Left ventricle myocardium inferior (tissue), 1 donor: ENCODE data around the gene CACNB2. TPM values are rescaled to one million over a fixed set of nuclear protein-coding genes. Genes with fewer than 3 reads are reported as not detected.

ENCODE experiments used
- DNase-seq: peaks from one replicate; pipeline ENCODE4 v3.0.0-alpha.2; 2020
- H3K27ac ChIP-seq: fragments of 200-600 bp; replicated peaks from 2 replicates; pipeline ENCODE4 v1.8.0; 2021
- H3K27me3 ChIP-seq: fragments of 200-600 bp; 2 replicates; pipeline ENCODE4 v1.8.0; 2021; ENCODE audit warnings: low read depth
- H3K36me3 ChIP-seq: fragments of 200-600 bp; 2 replicates; pipeline ENCODE4 v1.8.0; 2021
- H3K4me1 ChIP-seq: fragments of 200-600 bp; 2 replicates; pipeline ENCODE4 v1.8.0; 2021
- H3K4me3 ChIP-seq: fragments of 200-600 bp; 2 replicates; pipeline ENCODE4 v1.8.0; 2021; ENCODE audit warnings: mild to moderate bottlenecking, moderate library complexity
- H3K9me3 ChIP-seq: fragments of 200-600 bp; replicated peaks from 2 replicates; pipeline ENCODE4 v1.8.0; 2021
- intact Hi-C: fragments of 100-400 bp; cut with micrococcal nuclease; formaldehyde crosslinking; loops from one replicate; pipeline ENCODE4 v1.11.0; 2022
- total RNA-seq: library from RNA; stranded (reverse); fragmentation: NEBNext Ultra II Directional; extraction: Animal tissue kit (Norgen Biotek cat#: 25700); gene quantifications from one replicate; pipeline ENCODE4 v1.2.1, GENCODE V29; 2021
- TF ChIP-seq, protein P1 (sequence below): fragments of 200-600 bp; IDR thresholded peaks from 2 replicates; pipeline ENCODE4 v1.8.0; 2021; ENCODE audit warnings: antibody characterized with exemption, mild to moderate bottlenecking, borderline replicate concordance
- donor health status: DM: no; HTN: yes; CAD: no; lungs with severe emphysema.

CACNB2 gene
- total RNA-seq, 1 donor from 2014 or later, result 38.1 TPM

DNA sequence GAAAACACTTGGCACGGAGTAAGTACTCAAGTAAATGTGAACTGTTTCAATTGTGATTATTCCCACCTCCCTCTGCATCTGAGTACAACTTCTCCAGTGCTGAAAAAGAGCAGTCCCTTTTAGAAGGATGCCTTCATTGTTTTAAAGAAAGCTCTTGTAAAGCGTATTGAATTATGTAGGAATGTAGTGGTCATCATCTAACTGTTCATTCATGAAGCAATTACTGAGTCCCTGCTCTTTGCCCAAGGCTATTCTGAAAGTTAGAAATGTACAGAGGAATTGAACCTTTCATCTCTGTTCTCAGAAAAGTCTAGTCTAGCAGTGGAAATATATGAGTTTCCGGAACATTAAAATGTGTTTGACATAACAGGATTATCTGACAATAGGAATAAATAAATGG, 127.8 kb downstream of the CACNB2 start:
- no peaks in the 10 kb centered on the region for H3K36me3 ChIP-seq
- no peaks in the 10 kb centered on the region for H3K27me3 ChIP-seq
- no peak for DNase-seq
- no peak overlapping the region for H3K27ac ChIP-seq
- H3K9me3 ChIP-seq, result no peaks in the 10 kb centered on the region
- H3K4me3 ChIP-seq, result no peak overlapping the region
- H3K4me1 ChIP-seq, result no peaks in the 10 kb centered on the region
- TF ChIP-seq, protein P1, sequence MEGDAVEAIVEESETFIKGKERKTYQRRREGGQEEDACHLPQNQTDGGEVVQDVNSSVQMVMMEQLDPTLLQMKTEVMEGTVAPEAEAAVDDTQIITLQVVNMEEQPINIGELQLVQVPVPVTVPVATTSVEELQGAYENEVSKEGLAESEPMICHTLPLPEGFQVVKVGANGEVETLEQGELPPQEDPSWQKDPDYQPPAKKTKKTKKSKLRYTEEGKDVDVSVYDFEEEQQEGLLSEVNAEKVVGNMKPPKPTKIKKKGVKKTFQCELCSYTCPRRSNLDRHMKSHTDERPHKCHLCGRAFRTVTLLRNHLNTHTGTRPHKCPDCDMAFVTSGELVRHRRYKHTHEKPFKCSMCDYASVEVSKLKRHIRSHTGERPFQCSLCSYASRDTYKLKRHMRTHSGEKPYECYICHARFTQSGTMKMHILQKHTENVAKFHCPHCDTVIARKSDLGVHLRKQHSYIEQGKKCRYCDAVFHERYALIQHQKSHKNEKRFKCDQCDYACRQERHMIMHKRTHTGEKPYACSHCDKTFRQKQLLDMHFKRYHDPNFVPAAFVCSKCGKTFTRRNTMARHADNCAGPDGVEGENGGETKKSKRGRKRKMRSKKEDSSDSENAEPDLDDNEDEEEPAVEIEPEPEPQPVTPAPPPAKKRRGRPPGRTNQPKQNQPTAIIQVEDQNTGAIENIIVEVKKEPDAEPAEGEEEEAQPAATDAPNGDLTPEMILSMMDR, result no peak
- intact Hi-C loops, result no loop called here

DNA sequence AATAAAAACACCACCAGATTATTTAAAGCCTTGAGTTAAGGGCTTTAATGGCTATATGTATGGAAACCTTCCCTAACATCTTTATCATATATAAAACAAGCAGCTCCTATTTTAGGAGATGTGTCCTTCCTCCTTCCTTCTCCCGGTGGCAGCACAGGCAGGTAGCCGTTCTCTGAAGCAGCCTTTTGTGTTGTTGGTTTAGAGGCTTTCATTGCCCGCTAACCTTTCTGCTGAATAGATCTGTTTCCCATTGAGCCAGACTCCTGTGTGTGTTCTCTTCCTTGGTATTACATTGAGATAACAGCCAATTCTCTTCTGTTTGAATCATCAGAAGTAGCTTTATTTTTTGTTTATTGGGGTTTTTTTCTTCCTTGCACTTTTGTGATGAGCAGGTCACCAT, 131.3 kb downstream of the CACNB2 start:
- Histone ChIP-seq H3K36me3 (no peaks in the 10 kb centered on the region), H3K4me1 (no peaks in the 10 kb centered on the region), H3K27me3 (no peaks in the 10 kb centered on the region), H3K4me3 (no peak overlapping the region), H3K27ac (no peak overlapping the region), H3K9me3 (no peaks in the 10 kb centered on the region)
- TF ChIP-seq, protein P1, result no peak
- DNase-seq, result no peak
- intact Hi-C loops, result no loop called here

DNA sequence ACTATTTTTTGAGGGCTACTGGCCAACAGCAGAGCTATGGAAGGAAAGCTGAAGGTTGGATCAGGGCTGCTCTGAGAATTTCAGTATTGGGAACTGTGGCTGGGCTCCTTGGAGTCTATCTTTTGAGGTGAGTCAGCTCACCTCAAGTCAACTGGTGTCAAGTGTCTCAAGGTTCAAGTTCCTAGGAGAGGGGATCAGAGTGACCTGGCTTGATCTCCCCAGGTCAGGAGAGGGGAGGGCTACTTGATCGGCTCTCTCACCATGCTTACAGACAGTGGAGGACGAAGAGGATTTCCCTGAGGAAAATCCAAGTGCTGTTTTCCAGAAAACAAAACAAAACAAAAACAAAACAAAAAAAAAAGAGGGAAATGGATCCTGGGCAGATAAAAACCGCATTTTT, 132.8 kb downstream of the CACNB2 start:
- Histone ChIP-seq H3K27ac (no peak overlapping the region), H3K4me3 (no peak overlapping the region), H3K36me3 (no peaks in the 10 kb centered on the region), H3K27me3 (no peaks in the 10 kb centered on the region), H3K4me1 (no peaks in the 10 kb centered on the region), H3K9me3 (no peaks in the 10 kb centered on the region)
- intact Hi-C loops, result no loop called here
- no peak for DNase-seq
- TF ChIP-seq, protein P1, result no peak

DNA sequence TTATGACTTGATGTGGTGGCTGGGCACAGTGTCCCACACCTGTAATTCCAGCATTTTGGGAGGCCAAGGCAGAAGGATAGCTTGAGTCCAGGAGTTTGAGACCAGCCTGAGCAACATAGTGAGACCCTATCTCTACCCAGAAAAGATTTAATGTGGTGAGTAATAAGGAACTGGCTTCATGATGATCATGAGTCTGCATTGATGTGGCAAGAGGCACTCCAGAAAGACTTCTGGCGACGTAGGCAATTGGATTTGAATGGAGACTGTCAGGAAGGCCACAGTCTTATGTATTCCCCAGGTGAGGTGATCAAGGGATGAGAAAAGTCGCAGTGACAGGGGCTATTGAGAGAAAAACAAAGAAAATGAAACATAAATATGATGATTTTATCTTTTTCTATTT, 138.0 kb downstream of the CACNB2 start:
- TF ChIP-seq, protein P1, result no peak
- Histone ChIP-seq H3K27me3 (no peaks in the 10 kb centered on the region), H3K27ac (no peak overlapping the region), H3K9me3 (no peaks in the 10 kb centered on the region), H3K36me3 (no peaks in the 10 kb centered on the region), H3K4me1 (no peaks in the 10 kb centered on the region), H3K4me3 (no peak overlapping the region)
- no peak for DNase-seq
- intact Hi-C loops, result no loop called here

DNA sequence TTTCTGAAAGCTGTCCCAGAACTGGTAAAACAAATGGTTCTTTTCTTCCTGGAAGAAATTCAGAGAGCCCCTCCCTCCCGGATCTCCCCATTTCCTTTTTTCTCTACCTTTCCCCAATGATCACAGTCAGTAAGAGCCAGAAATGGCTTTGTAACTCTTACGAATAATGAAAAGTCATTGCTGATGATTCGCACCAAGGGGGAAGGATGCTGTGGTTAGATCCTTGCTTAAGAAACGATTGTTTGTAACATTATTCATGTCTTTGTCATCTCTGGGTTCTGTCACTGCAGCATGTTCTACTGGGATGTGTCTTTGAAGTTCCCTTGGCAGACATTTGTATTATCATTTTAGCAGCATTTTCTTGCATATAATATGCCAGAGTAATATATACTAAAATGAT, 138.9 kb downstream of the CACNB2 start:
- H3K36me3 ChIP-seq, result no peaks in the 10 kb centered on the region
- no peaks in the 10 kb centered on the region for H3K4me1 ChIP-seq
- intact Hi-C loops, result no loop called here
- H3K27me3 ChIP-seq, result no peaks in the 10 kb centered on the region
- TF ChIP-seq, protein P1, result no peak
- H3K27ac ChIP-seq, result no peak overlapping the region
- H3K4me3 ChIP-seq, result no peak overlapping the region
- no peaks in the 10 kb centered on the region for H3K9me3 ChIP-seq
- DNase-seq, result no peak

DNA sequence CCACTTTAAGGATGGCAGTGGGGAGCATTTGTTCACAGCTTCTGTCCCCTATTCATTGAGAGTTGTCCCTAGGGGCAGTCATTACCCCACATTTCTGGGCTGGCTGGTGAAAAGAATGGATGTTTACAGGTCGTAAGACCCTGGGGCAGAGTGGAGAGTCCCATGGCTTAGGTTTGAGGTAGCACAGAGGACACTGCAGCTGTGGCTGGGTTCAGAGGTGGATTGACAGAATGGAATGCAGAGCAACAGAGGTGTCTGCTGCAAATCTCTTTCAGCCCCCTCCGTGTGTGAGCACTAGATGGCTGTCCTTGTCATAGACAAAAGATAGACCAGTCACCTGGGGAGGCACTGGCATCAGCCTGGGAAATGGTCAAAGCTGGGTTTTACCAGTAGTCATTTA, 141.9 kb downstream of the CACNB2 start:
- DNase-seq, result no peak
- H3K4me3 ChIP-seq, result no peak overlapping the region
- no peak overlapping the region for H3K27ac ChIP-seq
- H3K27me3 ChIP-seq, result no peaks in the 10 kb centered on the region
- intact Hi-C loops, result no loop called here
- H3K9me3 ChIP-seq, result no peaks in the 10 kb centered on the region
- no peaks in the 10 kb centered on the region for H3K36me3 ChIP-seq
- H3K4me1 ChIP-seq, result no peaks in the 10 kb centered on the region
- TF ChIP-seq, protein P1, result no peak
